Inflammatory macrophage treated with lipopolysaccharide for 4 hours (primary cell): ENCODE results near the gene LRIT2.
"Not testable (repeated sequence)": the region's sequence is repeated elsewhere in the genome, so short reads cannot be mapped to it uniquely, and the experiment has no call there.

Experiments used
- DNase-seq: peaks from one replicate; pipeline ENCODE4 v3.0.0-alpha.2; 2020

LRIT2 gene

DNA sequence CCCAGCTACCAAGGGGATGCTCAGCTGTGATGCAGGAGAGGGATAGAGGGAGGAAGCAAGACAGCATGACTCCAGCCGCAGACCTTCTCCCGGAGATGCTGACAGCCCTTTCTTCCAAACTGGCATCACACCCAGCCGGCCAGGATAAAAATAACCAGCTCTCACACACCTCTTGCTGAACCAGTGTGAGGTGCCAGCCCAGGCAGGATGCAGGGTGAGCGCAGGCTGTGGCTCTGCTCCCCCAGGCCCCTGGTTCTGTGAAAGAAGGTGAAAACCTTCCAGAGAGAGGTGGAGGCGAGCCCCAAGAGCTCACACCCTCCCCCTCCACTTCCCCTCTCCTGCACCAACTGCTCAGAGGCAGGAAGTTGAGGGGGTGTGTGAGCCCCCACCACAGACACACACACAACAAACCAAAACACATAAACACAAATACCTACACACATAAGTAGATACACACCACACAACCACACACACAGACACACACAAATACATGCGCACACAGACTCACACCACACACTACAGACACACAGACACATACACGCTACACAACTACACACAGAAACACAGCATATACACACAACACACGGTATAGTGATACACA is 47.7 kb downstream of the LRIT2 start:
- no peak for DNase-seq

DNA sequence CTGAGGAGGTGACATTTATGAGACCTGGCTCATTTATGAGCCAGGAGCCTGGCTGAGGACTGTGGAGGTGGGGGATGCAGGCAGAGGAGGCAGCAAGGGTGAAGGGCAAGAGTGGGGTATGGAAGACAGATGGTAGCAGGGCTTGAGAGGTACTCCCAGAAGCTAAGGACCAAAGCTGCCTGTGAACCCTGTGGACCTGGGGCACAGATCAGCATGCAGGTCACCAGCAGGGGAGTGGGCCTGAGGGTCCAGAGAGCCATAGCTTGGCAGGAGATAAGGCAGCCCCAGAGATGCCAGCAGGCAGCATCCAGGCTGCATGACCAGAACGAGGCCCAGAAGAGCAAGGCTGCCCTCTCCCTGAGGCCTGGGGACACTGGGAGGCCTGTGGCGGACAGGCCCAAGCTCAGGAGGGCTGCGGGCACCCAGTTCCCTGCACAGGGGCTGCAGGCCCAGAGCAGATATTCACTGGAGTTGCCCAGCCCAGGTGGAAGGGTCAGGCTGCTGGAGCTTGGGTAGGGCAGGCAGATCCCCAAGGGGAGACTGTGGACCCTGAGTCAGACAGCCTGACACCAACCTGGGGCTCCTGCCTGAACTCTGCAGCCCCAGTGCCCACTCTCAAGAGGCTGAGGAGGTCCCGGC is 48.4 kb downstream of the LRIT2 start:
- DNase-seq: no peak

- no peak for DNase-seq
Observed at GRCh38 chr10:84176351-84176750, 49.0 kb downstream of the LRIT2 start.

DNA sequence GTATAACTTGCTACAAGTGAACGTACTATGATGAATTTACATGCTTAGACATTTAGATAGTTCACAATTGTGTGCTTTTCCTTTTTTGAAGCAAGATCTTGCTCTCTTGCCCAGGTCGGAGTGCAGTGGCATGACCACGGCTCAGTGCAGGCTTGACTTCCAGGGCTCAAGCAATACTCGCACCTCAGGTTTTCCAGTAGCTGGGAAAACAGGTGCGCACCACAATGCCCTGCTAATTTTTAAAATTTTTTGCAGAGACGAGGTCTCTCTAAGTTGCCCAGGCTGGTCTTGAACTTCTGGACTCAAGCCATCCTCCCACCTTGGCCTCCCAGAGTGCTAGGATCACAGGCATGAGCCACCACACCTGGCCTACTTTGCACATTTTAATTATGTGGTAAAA is 49.9 kb downstream of the LRIT2 start:
- no peak for DNase-seq

- DNase-seq: no peak
Observed at GRCh38 chr10:84173501-84173929, 51.8 kb downstream of the LRIT2 start, which contains the start of gene GPR15LG. TSS of gene GPR15LG (plus strand) at chr10:84173801. CDS start at chr10:84173852, 51 bp downstream.

DNA sequence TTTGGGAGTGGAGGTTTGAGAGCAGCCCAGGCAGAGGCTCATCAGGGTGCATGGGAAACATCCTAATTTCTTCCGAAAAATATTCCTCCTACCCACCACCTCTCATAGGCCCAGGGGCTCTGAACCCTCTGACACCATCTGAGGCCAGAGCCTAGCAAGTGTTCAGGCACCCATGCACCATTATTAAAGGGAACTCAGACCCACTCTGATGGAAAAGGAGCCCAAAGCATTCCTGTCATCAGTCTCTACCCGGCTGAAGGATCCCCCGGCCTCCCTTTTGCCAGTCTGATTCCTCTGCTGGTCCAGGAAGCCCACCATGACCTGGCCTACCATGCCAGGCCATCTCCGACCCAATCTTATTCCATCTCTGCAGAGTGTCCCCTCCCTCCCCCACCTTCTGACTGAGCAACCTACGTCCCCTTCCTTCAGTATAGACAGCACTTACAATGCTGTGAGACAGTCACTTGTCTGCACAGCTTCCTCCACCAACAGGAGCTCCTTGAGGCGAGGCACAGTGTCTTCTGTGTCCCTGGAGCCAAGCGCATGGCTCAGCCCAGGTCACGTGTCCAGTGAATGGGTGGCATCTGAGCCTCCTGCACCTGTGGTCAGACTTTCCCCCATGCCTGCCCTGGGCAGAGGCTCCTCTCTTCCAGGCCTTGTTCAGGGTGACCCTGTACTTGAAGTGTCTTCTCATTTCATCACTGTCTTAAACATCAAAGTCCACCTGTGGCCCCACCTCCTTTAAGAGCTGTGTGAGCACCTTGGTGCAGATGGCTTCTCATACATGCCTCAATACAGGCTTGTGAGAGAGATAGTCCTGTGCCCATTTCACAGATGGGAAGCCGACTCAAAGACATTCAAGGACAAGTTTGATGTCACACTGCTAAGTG is 52.6 kb downstream of the LRIT2 start:
- no peak for DNase-seq

GRCh38 chr10:84171700-84172466 is 53.5 kb downstream of the LRIT2 start:
- not testable (repeated sequence) for DNase-seq

GRCh38 chr10:84171237-84171636 is 54.1 kb downstream of the LRIT2 start:
- not testable (repeated sequence) for DNase-seq
